HEK293 (cell line): ENCODE results near the gene CAMK1.

ENCODE experiments used
- CTCF ChIA-PET: fragments of 350-600 bp; formaldehyde crosslinking; extraction: SDS; loops from one replicate; lab custom pipeline; 2021; ENCODE audit warnings: antibody characterized with exemption; lab: Yijun Ruan, JAX
- POLR2A ChIA-PET: fragments of 300-600 bp; formaldehyde crosslinking; extraction: SDS; loops from one replicate; lab custom pipeline; 2020; ENCODE audit warnings: antibody characterized with exemption, inconsistent platforms; lab: Yijun Ruan, JAX
- H3K27ac ChIP-seq: fragments of 200-500 bp; sonication (Bioruptor generic); 2 replicates; pipeline ENCODE4 v1.5.1; 2014; ENCODE audit warnings: low read depth, low read length, control low read depth, inconsistent platforms; ENCODE audit errors: extremely low read depth
- H3K36me3 ChIP-seq, 2 experiments: fragments of 200-500 bp in 1 of 2; sonication (Bioruptor generic) in 1 of 2; 1 replicate in 1 of 2; 2 replicates in 1 of 2; pipeline ENCODE4 v1.5.1; 2014 to 2017; ENCODE audit warnings: inconsistent platforms in 2 of 2, low read length in 2 of 2; ENCODE audit not compliant: control insufficient read depth in 2 of 2, insufficient read depth in 1 of 2
- H3K4me1 ChIP-seq: fragments of 200-500 bp; sonication (Bioruptor generic); 2 replicates; pipeline ENCODE4 v1.5.1; 2014; ENCODE audit warnings: mild to moderate bottlenecking, low read length, inconsistent platforms; ENCODE audit not compliant: control insufficient read depth, insufficient read depth
- H3K4me3 ChIP-seq: 2 replicates; pipeline ENCODE4 v1.5.1; 2011; ENCODE audit warnings: low read depth, mild to moderate bottlenecking, control low read depth, low read length, moderate library complexity
- H3K9me3 ChIP-seq: fragments of 200-500 bp; sonication (Bioruptor generic); 2 replicates; pipeline ENCODE4 v1.5.1; 2014; ENCODE audit warnings: low read depth, low read length, inconsistent platforms; ENCODE audit not compliant: control insufficient read depth, insufficient read depth
- EGR2 ChIP-seq: fragments of 450-650 bp; formaldehyde crosslinking; IDR thresholded peaks from 2 replicates; pipeline ENCODE4 v1.5.1; 2016; ENCODE audit warnings: low read depth, missing biosample characterization, missing genetic modification characterization
- FEZF1 ChIP-seq: fragments of 450-650 bp; formaldehyde crosslinking; IDR thresholded peaks from 2 replicates; pipeline ENCODE4 v1.5.1; 2016; ENCODE audit warnings: missing biosample characterization, missing genetic modification characterization
- OVOL3 ChIP-seq: fragments of 450-650 bp; formaldehyde crosslinking; IDR thresholded peaks from 2 replicates; pipeline ENCODE4 v1.5.1; 2016; ENCODE audit warnings: missing biosample characterization, missing genetic modification characterization
- ZFHX2 ChIP-seq: fragments of 450-650 bp; formaldehyde crosslinking; conservative IDR thresholded peaks from 2 replicates; pipeline ENCODE4 v1.5.1; 2016; ENCODE audit warnings: missing biosample characterization, missing genetic modification characterization
- ZNF133 ChIP-seq: fragments of 450-650 bp; formaldehyde crosslinking; IDR thresholded peaks from 2 replicates; pipeline ENCODE4 v1.5.1; 2016; ENCODE audit warnings: missing biosample characterization, missing genetic modification characterization
- ZNF18 ChIP-seq: fragments of 450-650 bp; formaldehyde crosslinking; IDR thresholded peaks from 2 replicates; pipeline ENCODE4 v1.5.1; 2016; ENCODE audit warnings: missing biosample characterization, missing genetic modification characterization
- ZNF19 ChIP-seq: fragments of 450-650 bp; formaldehyde crosslinking; IDR thresholded peaks from 2 replicates; pipeline ENCODE4; 2016; ENCODE audit warnings: missing biosample characterization, missing genetic modification characterization, low read depth
- ZNF2 ChIP-seq: fragments of 450-650 bp; formaldehyde crosslinking; IDR thresholded peaks from 2 replicates; pipeline ENCODE4 v1.5.1; 2016; ENCODE audit warnings: missing biosample characterization, missing genetic modification characterization
- ZNF214 ChIP-seq: fragments of 450-650 bp; formaldehyde crosslinking; IDR thresholded peaks from 2 replicates; pipeline ENCODE4 v1.5.1; 2017; ENCODE audit warnings: missing biosample characterization, mild to moderate bottlenecking, missing genetic modification characterization, borderline replicate concordance
- ZNF266 ChIP-seq: fragments of 450-650 bp; formaldehyde crosslinking; IDR thresholded peaks from 2 replicates; pipeline ENCODE4 v1.5.1; 2016; ENCODE audit warnings: missing biosample characterization, missing genetic modification characterization, low read depth
- ZNF362 ChIP-seq: fragments of 450-650 bp; formaldehyde crosslinking; IDR thresholded peaks from 2 replicates; pipeline ENCODE4 v1.5.1; 2016; ENCODE audit warnings: missing biosample characterization, missing genetic modification characterization
- ZNF433 ChIP-seq: fragments of 450-650 bp; formaldehyde crosslinking; IDR thresholded peaks from 2 replicates; pipeline ENCODE4 v1.5.1; 2016; ENCODE audit warnings: missing biosample characterization, missing genetic modification characterization, low read depth
- ZNF555 ChIP-seq: fragments of 450-650 bp; formaldehyde crosslinking; conservative IDR thresholded peaks from 2 replicates; pipeline ENCODE4 v1.5.1; 2017; ENCODE audit warnings: missing biosample characterization, mild to moderate bottlenecking, missing genetic modification characterization, inconsistent platforms
- ZNF560 ChIP-seq: fragments of 450-650 bp; formaldehyde crosslinking; IDR thresholded peaks from 2 replicates; pipeline ENCODE4 v1.5.1; 2017; ENCODE audit warnings: missing biosample characterization, missing genetic modification characterization, borderline replicate concordance
- ZNF561 ChIP-seq: fragments of 450-650 bp; IDR thresholded peaks from 2 replicates; pipeline ENCODE4 v1.5.1; 2018; ENCODE audit warnings: missing biosample characterization, missing genetic modification characterization, borderline replicate concordance
- ZNF704 ChIP-seq: fragments of 450-650 bp; formaldehyde crosslinking; IDR thresholded peaks from 2 replicates; pipeline ENCODE4 v1.5.1; 2016; ENCODE audit warnings: missing biosample characterization, missing genetic modification characterization
- TF ChIP-seq, protein P1 (sequence below): fragments of 450-650 bp; formaldehyde crosslinking; IDR thresholded peaks from 2 replicates; pipeline ENCODE4 v1.5.1; 2016; ENCODE audit warnings: missing biosample characterization, missing genetic modification characterization
- TF ChIP-seq, protein P2 (sequence below): fragments of 450-650 bp; formaldehyde crosslinking; IDR thresholded peaks from 2 replicates; pipeline ENCODE4 v1.5.1; 2016; ENCODE audit warnings: missing biosample characterization, missing genetic modification characterization
- TF ChIP-seq, protein P3 (sequence below): fragments of 450-650 bp; formaldehyde crosslinking; IDR thresholded peaks from 2 replicates; pipeline ENCODE4 v1.5.1; 2016; ENCODE audit warnings: missing biosample characterization, missing genetic modification characterization
- TF ChIP-seq, protein P4 (sequence below): IDR thresholded peaks from 2 replicates; pipeline ENCODE4 v1.6.1; 2011; ENCODE audit warnings: mild to moderate bottlenecking, low read depth, low read length, borderline replicate concordance

The CAMK1 gene

GRCh38 chr3:9818666-9819335 is 49.1 kb upstream of the CAMK1 start (continued):
- no peak for TF ChIP-seq ZNF561 (tag by site-specific recombination)
- TF ChIP-seq, protein P1, sequence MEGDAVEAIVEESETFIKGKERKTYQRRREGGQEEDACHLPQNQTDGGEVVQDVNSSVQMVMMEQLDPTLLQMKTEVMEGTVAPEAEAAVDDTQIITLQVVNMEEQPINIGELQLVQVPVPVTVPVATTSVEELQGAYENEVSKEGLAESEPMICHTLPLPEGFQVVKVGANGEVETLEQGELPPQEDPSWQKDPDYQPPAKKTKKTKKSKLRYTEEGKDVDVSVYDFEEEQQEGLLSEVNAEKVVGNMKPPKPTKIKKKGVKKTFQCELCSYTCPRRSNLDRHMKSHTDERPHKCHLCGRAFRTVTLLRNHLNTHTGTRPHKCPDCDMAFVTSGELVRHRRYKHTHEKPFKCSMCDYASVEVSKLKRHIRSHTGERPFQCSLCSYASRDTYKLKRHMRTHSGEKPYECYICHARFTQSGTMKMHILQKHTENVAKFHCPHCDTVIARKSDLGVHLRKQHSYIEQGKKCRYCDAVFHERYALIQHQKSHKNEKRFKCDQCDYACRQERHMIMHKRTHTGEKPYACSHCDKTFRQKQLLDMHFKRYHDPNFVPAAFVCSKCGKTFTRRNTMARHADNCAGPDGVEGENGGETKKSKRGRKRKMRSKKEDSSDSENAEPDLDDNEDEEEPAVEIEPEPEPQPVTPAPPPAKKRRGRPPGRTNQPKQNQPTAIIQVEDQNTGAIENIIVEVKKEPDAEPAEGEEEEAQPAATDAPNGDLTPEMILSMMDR (tag by site-specific recombination): no peak
- TF ChIP-seq ZNF266 (tag by site-specific recombination): no peak
- no peak for TF ChIP-seq ZNF362 (tag by site-specific recombination)
- TF ChIP-seq ZNF214 (tag by site-specific recombination): no peak
- TF ChIP-seq FEZF1 (tag by site-specific recombination): no peak
- TF ChIP-seq, protein P2, sequence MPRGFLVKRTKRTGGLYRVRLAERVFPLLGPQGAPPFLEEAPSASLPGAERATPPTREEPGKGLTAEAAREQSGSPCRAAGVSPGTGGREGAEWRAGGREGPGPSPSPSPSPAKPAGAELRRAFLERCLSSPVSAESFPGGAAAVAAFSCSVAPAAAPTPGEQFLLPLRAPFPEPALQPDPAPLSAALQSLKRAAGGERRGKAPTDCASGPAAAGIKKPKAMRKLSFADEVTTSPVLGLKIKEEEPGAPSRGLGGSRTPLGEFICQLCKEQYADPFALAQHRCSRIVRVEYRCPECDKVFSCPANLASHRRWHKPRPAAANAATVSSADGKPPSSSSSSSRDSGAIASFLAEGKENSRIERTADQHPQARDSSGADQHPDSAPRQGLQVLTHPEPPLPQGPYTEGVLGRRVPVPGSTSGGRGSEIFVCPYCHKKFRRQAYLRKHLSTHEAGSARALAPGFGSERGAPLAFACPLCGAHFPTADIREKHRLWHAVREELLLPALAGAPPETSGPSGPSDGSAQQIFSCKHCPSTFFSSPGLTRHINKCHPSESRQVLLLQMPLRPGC (tag by site-specific recombination): no peak
- TF ChIP-seq ZNF433: no peak
- no peak for TF ChIP-seq ZNF18 (tag by site-specific recombination)

DNA sequence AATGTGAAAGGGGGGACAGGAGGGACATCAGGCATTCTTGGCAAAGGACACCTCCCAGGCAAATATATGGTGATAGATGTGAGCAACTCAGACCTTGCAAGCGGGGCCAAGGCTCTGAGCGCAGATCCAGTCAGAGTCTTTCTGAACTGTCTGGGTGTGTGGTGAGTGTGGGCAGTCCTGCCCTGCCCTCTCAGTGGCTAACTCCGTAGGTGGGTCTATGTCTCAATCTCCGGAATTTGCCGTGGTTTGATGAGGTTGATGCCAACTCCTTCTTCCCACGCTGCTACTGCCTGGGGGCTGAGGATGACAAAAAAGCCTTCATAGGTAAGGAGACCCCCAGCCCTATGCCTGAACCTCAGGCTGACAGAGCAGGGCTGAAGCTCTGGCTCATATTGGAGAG is 47.7 kb upstream of the CAMK1 start:
- no peak overlapping the region for H3K27ac ChIP-seq
- POLR2A ChIA-PET: no interaction called here
- H3K4me1 ChIP-seq: no peaks in the 10 kb centered on the region
- no peak overlapping the region for H3K4me3 ChIP-seq
- peaks cover 5 to 58% of the 10 kb centered on the region in 2 experiments; a peak in 2 of 3 replicates for H3K36me3 ChIP-seq
- no peaks in the 10 kb centered on the region for H3K9me3 ChIP-seq
- CTCF ChIA-PET: interaction anchor here (0.6 kb wide), 1 partner anchor 263 kb away, joined by 4 read pairs; no protein-coding TSS in a partner anchor
- TF ChIP-seq ZNF560 (tag by site-specific recombination) (no peak), ZNF2 (tag by site-specific recombination) (no peak), ZFHX2 (tag by site-specific recombination) (peak; percentile 80), OVOL3 (tag by site-specific recombination) (no peak), EGR2 (peak; percentile 89), ZNF555 (no peak), ZNF133 (no peak), ZNF704 (no peak), ZNF19 (no peak)
- TF ChIP-seq, protein P3, sequence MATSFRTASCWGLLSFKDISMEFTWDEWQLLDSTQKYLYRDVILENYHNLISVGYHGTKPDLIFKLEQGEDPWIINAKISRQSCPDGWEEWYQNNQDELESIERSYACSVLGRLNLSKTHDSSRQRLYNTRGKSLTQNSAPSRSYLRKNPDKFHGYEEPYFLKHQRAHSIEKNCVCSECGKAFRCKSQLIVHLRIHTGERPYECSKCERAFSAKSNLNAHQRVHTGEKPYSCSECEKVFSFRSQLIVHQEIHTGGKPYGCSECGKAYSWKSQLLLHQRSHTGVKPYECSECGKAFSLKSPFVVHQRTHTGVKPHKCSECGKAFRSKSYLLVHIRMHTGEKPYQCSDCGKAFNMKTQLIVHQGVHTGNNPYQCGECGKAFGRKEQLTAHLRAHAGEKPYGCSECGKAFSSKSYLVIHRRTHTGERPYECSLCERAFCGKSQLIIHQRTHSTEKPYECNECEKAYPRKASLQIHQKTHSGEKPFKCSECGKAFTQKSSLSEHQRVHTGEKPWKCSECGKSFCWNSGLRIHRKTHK (tag by site-specific recombination): no peak
- TF ChIP-seq, protein P4, sequence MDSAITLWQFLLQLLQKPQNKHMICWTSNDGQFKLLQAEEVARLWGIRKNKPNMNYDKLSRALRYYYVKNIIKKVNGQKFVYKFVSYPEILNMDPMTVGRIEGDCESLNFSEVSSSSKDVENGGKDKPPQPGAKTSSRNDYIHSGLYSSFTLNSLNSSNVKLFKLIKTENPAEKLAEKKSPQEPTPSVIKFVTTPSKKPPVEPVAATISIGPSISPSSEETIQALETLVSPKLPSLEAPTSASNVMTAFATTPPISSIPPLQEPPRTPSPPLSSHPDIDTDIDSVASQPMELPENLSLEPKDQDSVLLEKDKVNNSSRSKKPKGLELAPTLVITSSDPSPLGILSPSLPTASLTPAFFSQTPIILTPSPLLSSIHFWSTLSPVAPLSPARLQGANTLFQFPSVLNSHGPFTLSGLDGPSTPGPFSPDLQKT: no peak
